HepG2 (cell line): Measurements from ENCODE around the gene RALB. TPM values are rescaled to one million over a fixed set of nuclear protein-coding genes. Genes with fewer than 3 reads are reported as not detected.
A peak's percentile ranks its signal among the peaks of the same experiment; 100 is the strongest.

Experiments
- AHR ChIP-seq: IDR thresholded peaks from 2 replicates; pipeline ENCODE4 v1.6.1; 2018; ENCODE audit warnings: missing genetic modification reagents, missing compliant biosample characterization
- ATF7-NPFF ChIP-seq: sonication (generic); formaldehyde crosslinking; IDR thresholded peaks from 2 replicates; pipeline ENCODE4 v1.8.1; 2023; ENCODE audit warnings: mild to moderate bottlenecking, low read depth, missing genetic modification reagents, moderate library complexity
- EED ChIP-seq: sonication (generic); formaldehyde crosslinking; IDR thresholded peaks from 2 replicates; pipeline ENCODE4 v1.5.0; 2020; ENCODE audit warnings: mild to moderate bottlenecking, missing genetic modification reagents
- HDAC2 ChIP-seq: sonication (generic); formaldehyde crosslinking; IDR thresholded peaks from 2 replicates; pipeline ENCODE4 v1.4.0; 2020; ENCODE audit warnings: missing genetic modification reagents
- KAT8 ChIP-seq: IDR thresholded peaks from 2 replicates; pipeline ENCODE4 v1.6.1; 2016; ENCODE audit warnings: missing genetic modification reagents, missing compliant biosample characterization
- MEIS2 ChIP-seq: sonication (generic); formaldehyde crosslinking; IDR thresholded peaks from 2 replicates; pipeline ENCODE4 v1.9.0; 2021; ENCODE audit warnings: mild to moderate bottlenecking, missing genetic modification reagents
- MIER2 ChIP-seq: IDR thresholded peaks from 2 replicates; pipeline ENCODE4 v1.6.1; 2016; ENCODE audit warnings: missing biosample characterization, missing genetic modification reagents
- MXD4 ChIP-seq: IDR thresholded peaks from 2 replicates; pipeline ENCODE4 v1.6.1; 2016; ENCODE audit warnings: mild to moderate bottlenecking, missing biosample characterization, missing genetic modification reagents
- NFATC3 ChIP-seq: sonication (generic); formaldehyde crosslinking; IDR thresholded peaks from 2 replicates; pipeline ENCODE4 v1.5.1; 2020; ENCODE audit warnings: mild to moderate bottlenecking, missing genetic modification reagents
- PAX8 ChIP-seq: sonication (generic); formaldehyde crosslinking; IDR thresholded peaks from 2 replicates; pipeline ENCODE4 v1.8.0; 2022; ENCODE audit warnings: mild to moderate bottlenecking, missing genetic modification reagents, borderline replicate concordance
- PLRG1 ChIP-seq: fragments of 450-650 bp; conservative IDR thresholded peaks from 2 replicates; pipeline ENCODE4 v1.6.1; 2016
- RFX1 ChIP-seq: fragments of 450-650 bp; IDR thresholded peaks from 2 replicates; pipeline ENCODE4 v1.6.1; 2017
- SRY ChIP-seq: sonication (generic); formaldehyde crosslinking; IDR thresholded peaks from 2 replicates; pipeline ENCODE4 v1.8.0; 2022; ENCODE audit warnings: mild to moderate bottlenecking, missing genetic modification reagents
- TAF1 ChIP-seq: sonication (generic); formaldehyde crosslinking; IDR thresholded peaks from 2 replicates; pipeline ENCODE4 v1.4.0; 2020; ENCODE audit warnings: missing genetic modification reagents
- YY1 ChIP-seq: IDR thresholded peaks from 2 replicates; pipeline ENCODE4 v1.6.1; 2011; ENCODE audit warnings: low read length, low read depth, moderate library complexity, mild to moderate bottlenecking; ENCODE audit not compliant: insufficient read depth, insufficient replicate concordance
- ZBTB20 ChIP-seq: sonication (generic); formaldehyde crosslinking; IDR thresholded peaks from 2 replicates; pipeline ENCODE4 v1.8.1; 2023; ENCODE audit warnings: missing genetic modification reagents, low read depth, mild to moderate bottlenecking, borderline replicate concordance
- ZFP90 ChIP-seq: sonication (generic); formaldehyde crosslinking; IDR thresholded peaks from 2 replicates; pipeline ENCODE4 v1.8.0; 2022; ENCODE audit warnings: missing genetic modification reagents, mild to moderate bottlenecking, inconsistent platforms, borderline replicate concordance
- ZIK1 ChIP-seq: sonication (generic); formaldehyde crosslinking; IDR thresholded peaks from 2 replicates; pipeline ENCODE4 v1.5.0; 2020; ENCODE audit warnings: mild to moderate bottlenecking, low read depth, missing genetic modification reagents, borderline replicate concordance
- ZNF724P ChIP-seq: sonication (generic); formaldehyde crosslinking; IDR thresholded peaks from 2 replicates; pipeline ENCODE4 v1.8.0; 2022; ENCODE audit warnings: missing genetic modification reagents, borderline replicate concordance
- polyA plus RNA-seq, 8 experiments: library from polyadenylated mRNA; depleted of rRNA in 3 of 8; stranded (reverse) in 7 of 8; unstranded in 1 of 8; fragments of >200 nt; fragmentation: Illumina TruSeq in 4 of 8; extraction: Trizol in 4 of 8; gene quantifications; 2 replicates each; pipeline versions ENCODE4 v1.2.1 to v1.2.3, GENCODE V29; 2011 to 2016; ENCODE audit warnings: low read depth in 4 of 8, missing spikeins in 1 of 8, mixed read lengths in 1 of 8; ENCODE audit not compliant: insufficient read depth in 1 of 8
- total RNA-seq, 5 experiments: library from RNA; depleted of rRNA; stranded (reverse); fragments of >200 nt; fragmentation: Illumina TruSeq; extraction: Trizol; gene quantifications; 2 replicates each; pipeline ENCODE4 v1.2.3, GENCODE V29; 2016; ENCODE audit warnings: low read depth in 1 of 5
- TF ChIP-seq, protein P1 (sequence below): sonication (generic); formaldehyde crosslinking; IDR thresholded peaks from 2 replicates; pipeline ENCODE4 v1.8.1; 2022; ENCODE audit warnings: mild to moderate bottlenecking, missing genetic modification reagents
- TF ChIP-seq, protein P2 (sequence below): sonication (generic); formaldehyde crosslinking; IDR thresholded peaks from 2 replicates; pipeline ENCODE4 v1.4.0; 2020; ENCODE audit warnings: mild to moderate bottlenecking, missing genetic modification reagents, borderline replicate concordance
- TF ChIP-seq, protein P3 (sequence below): IDR thresholded peaks from 2 replicates; pipeline ENCODE4 v1.6.1; 2016; ENCODE audit warnings: low read depth, missing genetic modification reagents, missing compliant biosample characterization

The RALB gene
- total and polyA plus RNA-seq, 2 of the 13 experiments (the other 11 are each of a cell fraction or from before 2014, with no cell fraction given): 37.8 to 43.2 TPM

DNA sequence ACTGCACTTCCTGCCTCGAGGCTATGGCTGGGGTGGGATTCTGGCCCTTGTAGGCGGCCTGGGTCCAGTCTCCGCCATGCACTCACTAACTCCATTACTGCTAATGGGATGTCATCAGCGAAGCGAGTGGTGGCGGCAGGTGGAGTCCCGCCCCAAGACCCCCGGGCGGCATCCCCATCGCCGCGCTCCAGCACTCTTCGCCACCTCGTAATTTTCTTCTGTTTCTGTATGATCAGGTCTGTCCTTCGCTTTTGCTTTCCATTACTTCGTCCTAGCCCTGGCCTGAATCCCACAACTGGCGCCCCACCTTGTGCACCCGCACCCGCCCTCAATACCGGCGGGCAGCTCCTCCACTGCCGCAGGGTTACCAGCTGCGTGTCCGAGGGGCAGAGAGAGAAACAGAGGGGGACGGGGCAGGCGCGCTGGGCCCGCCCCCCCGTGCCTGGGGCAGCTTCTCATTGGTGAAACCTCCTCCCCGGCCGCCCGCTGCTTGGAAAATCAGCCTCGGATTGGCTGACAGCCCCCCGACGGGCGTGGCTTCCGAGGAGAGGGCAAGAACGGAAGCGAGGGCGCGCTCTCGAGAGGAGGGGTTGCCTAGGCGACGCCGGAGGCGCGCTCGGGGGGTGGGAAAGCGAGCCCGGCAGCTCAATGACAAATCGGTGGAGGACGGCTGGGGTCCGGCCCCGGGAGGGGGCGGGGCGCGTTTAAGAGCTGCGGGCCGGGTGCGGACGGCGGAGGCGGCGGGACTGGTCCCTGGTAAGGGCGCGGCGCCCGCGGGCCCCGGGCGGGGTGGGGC is at the start of gene RALB (continued):
- 0 out of 2 replicates have a peak, but pooled peaks have one; percentile 19 for TF ChIP-seq ZBTB20 (CRISPR knock-in tag)
- TF ChIP-seq, protein P1, sequence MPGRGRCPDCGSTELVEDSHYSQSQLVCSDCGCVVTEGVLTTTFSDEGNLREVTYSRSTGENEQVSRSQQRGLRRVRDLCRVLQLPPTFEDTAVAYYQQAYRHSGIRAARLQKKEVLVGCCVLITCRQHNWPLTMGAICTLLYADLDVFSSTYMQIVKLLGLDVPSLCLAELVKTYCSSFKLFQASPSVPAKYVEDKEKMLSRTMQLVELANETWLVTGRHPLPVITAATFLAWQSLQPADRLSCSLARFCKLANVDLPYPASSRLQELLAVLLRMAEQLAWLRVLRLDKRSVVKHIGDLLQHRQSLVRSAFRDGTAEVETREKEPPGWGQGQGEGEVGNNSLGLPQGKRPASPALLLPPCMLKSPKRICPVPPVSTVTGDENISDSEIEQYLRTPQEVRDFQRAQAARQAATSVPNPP (CRISPR knock-in tag): no peak
- TF ChIP-seq, protein P2, sequence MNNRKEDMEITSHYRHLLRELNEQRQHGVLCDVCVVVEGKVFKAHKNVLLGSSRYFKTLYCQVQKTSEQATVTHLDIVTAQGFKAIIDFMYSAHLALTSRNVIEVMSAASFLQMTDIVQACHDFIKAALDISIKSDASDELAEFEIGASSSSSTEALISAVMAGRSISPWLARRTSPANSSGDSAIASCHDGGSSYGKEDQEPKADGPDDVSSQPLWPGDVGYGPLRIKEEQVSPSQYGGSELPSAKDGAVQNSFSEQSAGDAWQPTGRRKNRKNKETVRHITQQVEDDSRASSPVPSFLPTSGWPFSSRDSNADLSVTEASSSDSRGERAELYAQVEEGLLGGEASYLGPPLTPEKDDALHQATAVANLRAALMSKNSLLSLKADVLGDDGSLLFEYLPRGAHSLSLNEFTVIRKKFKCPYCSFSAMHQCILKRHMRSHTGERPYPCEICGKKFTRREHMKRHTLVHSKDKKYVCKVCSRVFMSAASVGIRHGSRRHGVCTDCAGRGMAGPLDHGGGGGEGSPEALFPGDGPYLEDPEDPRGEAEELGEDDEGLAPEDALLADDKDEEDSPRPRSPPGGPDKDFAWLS (CRISPR knock-in tag): no peak
- peak; percentile 24; the same call in 1 of the 2 replicates for TF ChIP-seq EED (CRISPR knock-in tag)
- peak; percentile 52; the same call in 1 of the 2 replicates for TF ChIP-seq MXD4 (CRISPR knock-in tag)
- no peak for TF ChIP-seq YY1
- peak; percentile 72; the same call in 1 of the 2 replicates for TF ChIP-seq ZNF724P (CRISPR knock-in tag)
- peak; percentile 49; the same call in 1 of the 2 replicates for TF ChIP-seq ZFP90 (CRISPR knock-in tag)
- peak; percentile 75 for TF ChIP-seq KAT8
- TF ChIP-seq NFATC3 (CRISPR knock-in tag): 0 out of 2 replicates have a peak, but pooled peaks have one; percentile 51
- TF ChIP-seq MIER2: 0 out of 2 replicates have a peak, but pooled peaks have one; percentile 43
- TF ChIP-seq, protein P3, sequence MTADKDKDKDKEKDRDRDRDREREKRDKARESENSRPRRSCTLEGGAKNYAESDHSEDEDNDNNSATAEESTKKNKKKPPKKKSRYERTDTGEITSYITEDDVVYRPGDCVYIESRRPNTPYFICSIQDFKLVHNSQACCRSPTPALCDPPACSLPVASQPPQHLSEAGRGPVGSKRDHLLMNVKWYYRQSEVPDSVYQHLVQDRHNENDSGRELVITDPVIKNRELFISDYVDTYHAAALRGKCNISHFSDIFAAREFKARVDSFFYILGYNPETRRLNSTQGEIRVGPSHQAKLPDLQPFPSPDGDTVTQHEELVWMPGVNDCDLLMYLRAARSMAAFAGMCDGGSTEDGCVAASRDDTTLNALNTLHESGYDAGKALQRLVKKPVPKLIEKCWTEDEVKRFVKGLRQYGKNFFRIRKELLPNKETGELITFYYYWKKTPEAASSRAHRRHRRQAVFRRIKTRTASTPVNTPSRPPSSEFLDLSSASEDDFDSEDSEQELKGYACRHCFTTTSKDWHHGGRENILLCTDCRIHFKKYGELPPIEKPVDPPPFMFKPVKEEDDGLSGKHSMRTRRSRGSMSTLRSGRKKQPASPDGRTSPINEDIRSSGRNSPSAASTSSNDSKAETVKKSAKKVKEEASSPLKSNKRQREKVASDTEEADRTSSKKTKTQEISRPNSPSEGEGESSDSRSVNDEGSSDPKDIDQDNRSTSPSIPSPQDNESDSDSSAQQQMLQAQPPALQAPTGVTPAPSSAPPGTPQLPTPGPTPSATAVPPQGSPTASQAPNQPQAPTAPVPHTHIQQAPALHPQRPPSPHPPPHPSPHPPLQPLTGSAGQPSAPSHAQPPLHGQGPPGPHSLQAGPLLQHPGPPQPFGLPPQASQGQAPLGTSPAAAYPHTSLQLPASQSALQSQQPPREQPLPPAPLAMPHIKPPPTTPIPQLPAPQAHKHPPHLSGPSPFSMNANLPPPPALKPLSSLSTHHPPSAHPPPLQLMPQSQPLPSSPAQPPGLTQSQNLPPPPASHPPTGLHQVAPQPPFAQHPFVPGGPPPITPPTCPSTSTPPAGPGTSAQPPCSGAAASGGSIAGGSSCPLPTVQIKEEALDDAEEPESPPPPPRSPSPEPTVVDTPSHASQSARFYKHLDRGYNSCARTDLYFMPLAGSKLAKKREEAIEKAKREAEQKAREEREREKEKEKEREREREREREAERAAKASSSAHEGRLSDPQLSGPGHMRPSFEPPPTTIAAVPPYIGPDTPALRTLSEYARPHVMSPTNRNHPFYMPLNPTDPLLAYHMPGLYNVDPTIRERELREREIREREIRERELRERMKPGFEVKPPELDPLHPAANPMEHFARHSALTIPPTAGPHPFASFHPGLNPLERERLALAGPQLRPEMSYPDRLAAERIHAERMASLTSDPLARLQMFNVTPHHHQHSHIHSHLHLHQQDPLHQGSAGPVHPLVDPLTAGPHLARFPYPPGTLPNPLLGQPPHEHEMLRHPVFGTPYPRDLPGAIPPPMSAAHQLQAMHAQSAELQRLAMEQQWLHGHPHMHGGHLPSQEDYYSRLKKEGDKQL (CRISPR knock-in tag): no peak
- no peak; the same call in 1 of the 2 replicates for TF ChIP-seq AHR (CRISPR knock-in tag)
- TF ChIP-seq RFX1: peak; percentile 98
- no peak; the same call in none of the 2 replicates for TF ChIP-seq MEIS2
- TF ChIP-seq PAX8 (CRISPR knock-in tag): no peak
- no peak for TF ChIP-seq PLRG1
- peak; percentile 78 for TF ChIP-seq HDAC2 (CRISPR knock-in tag)
- 0 out of 2 replicates have a peak, but pooled peaks have one; percentile 7 for TF ChIP-seq SRY (CRISPR knock-in tag)
- peak; percentile 37; the same call in 1 of the 2 replicates for TF ChIP-seq TAF1 (CRISPR knock-in tag)
- TF ChIP-seq ATF7-NPFF (CRISPR knock-in tag): peak; percentile 57; the same call in 1 of the 2 replicates
- 0 out of 2 replicates have a peak, but pooled peaks have one; percentile 47 for TF ChIP-seq ZIK1 (CRISPR knock-in tag)
